ENCODE results near the gene ADIPOQ.
"Not testable (repeated sequence)": the region's sequence is repeated elsewhere in the genome, so short reads cannot be mapped to it uniquely, and the experiment has no call there.

- not testable (repeated sequence) for TF ChIP-seq CTCF (IDR thresholded peaks at IDR 0.05; ENCODE audit: low read length); EZH2 (optimal IDR thresholded peaks at IDR 0.05; ENCODE audit: low read depth, low read length)
Observed at GRCh38 chr3:186893071-186893470, 50.6 kb downstream of the ADIPOQ start.
